ENCODE measurements around the gene RIMBP2. TPM values are rescaled to one million over a fixed set of nuclear protein-coding genes. Genes with fewer than 3 reads are reported as not detected.

The RIMBP2 gene
- total RNA-seq, 1 experiment from 2014 or later: not detected

DNA sequence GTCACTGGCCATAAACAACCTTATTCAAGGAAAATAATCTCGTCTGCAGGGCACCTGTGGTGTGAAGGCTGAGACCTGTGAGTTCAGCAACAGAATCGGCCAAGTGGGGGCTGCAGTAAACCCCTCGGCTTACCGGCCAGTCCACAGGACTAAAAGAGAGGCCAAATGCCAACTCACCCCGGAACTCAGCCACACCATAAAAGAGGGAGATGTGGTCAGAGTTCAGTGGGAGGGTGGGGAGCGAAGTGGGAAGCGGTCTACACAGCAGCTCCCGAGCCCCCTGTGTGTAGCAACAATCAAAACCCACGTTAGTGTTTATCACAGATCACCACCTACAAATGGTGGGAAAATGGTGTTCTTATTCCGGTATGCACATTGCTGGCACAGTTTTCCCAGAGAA lies 225.4 kb downstream of the RIMBP2 start:
- DNase-seq (ENCODE audit: unreplicated experiment): no peak
- BruUV-seq (replicated peaks): no TSS peak
- no peaks in the 10 kb centered on the region for H3K36me3 Mint-ChIP-seq (ENCODE audit: insufficient read depth, unreplicated experiment)
- ChIA-PET POLR2A (no interaction called here), CTCF (interaction anchor here (0.6 kb wide), 1 partner anchor 10 kb away, joined by 7 read pairs; no protein-coding TSS in a partner anchor)
- TF ChIP-seq, protein P1, sequence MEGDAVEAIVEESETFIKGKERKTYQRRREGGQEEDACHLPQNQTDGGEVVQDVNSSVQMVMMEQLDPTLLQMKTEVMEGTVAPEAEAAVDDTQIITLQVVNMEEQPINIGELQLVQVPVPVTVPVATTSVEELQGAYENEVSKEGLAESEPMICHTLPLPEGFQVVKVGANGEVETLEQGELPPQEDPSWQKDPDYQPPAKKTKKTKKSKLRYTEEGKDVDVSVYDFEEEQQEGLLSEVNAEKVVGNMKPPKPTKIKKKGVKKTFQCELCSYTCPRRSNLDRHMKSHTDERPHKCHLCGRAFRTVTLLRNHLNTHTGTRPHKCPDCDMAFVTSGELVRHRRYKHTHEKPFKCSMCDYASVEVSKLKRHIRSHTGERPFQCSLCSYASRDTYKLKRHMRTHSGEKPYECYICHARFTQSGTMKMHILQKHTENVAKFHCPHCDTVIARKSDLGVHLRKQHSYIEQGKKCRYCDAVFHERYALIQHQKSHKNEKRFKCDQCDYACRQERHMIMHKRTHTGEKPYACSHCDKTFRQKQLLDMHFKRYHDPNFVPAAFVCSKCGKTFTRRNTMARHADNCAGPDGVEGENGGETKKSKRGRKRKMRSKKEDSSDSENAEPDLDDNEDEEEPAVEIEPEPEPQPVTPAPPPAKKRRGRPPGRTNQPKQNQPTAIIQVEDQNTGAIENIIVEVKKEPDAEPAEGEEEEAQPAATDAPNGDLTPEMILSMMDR (IDR thresholded peaks at IDR 0.05; ENCODE audit: unreplicated experiment): no peak
- peaks cover 8% of the 10 kb centered on the region for H3K9me3 Mint-ChIP-seq (ENCODE audit: unreplicated experiment)
- intact Hi-C loops (cut with micrococcal nuclease): no loop called here
- H3K27me3 Mint-ChIP-seq (ENCODE audit: insufficient read depth, unreplicated experiment): peaks cover 53% of the 10 kb centered on the region
- no peaks in the 10 kb centered on the region for H3K4me1 Mint-ChIP-seq (ENCODE audit: insufficient read depth, unreplicated experiment)
- H3K27ac Mint-ChIP-seq (ENCODE audit: low read depth, unreplicated experiment): no peak overlapping the region
- no peak overlapping the region for H3K4me3 Mint-ChIP-seq (ENCODE audit: unreplicated experiment)

DNA sequence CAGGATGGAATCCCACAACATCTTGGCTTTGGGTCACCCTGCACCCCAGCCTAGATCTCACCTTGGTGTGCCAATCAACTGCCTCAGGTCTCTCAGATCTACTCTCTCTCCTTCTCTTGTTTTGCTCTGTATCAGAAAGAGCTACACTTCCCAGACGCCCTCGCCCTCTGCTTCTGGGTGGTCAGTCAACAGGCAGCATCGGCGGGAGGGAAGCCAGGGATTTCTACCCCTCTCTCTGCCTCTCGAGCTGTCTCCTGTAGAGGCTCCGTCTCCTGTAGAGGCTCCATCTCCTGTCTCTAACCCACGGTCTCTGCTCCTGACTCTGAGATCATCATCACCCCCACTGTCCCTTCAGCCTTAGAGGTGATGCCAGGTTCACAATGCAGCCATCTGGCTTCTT lies 226.8 kb downstream of the RIMBP2 start:
- Mint-ChIP-seq H3K27ac (ENCODE audit: low read depth, unreplicated experiment) (no peak overlapping the region), H3K36me3 (ENCODE audit: insufficient read depth, unreplicated experiment) (no peaks in the 10 kb centered on the region), H3K4me1 (ENCODE audit: insufficient read depth, unreplicated experiment) (no peaks in the 10 kb centered on the region), H3K27me3 (ENCODE audit: insufficient read depth, unreplicated experiment) (peaks cover 53% of the 10 kb centered on the region), H3K9me3 (ENCODE audit: unreplicated experiment) (peaks cover 8% of the 10 kb centered on the region), H3K4me3 (ENCODE audit: unreplicated experiment) (no peak overlapping the region)
- intact Hi-C loops (cut with micrococcal nuclease): no loop called here
- CTCF ChIA-PET: interaction anchor here (0.7 kb wide), 1 partner anchor 940 kb away, joined by 3 read pairs; no protein-coding TSS in a partner anchor
- no TSS peak for BruUV-seq (replicated peaks)
- TF ChIP-seq, protein P1 (IDR thresholded peaks at IDR 0.05; ENCODE audit: unreplicated experiment): no peak
- DNase-seq (ENCODE audit: unreplicated experiment): no peak
- POLR2A ChIA-PET: no interaction called here

DNA sequence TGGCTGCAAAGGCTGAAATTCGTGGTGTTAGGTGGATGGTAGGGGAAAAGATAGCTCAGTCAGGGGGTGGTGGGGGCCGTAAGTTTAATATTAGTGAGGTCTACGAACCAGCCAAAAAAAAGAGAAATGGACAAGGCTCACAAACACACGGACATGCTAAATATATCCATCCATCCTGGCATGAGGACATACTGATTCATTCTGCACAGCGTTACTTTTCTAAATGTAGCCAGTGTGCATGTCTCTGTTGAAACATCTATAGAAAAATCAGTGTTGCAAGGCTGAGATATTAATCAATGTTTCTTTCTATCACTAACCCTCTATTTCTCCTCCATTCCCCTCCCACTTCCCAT lies 227.8 kb downstream of the RIMBP2 start:
- DNase-seq (ENCODE audit: unreplicated experiment): no peak
- BruUV-seq (replicated peaks): no TSS peak
- POLR2A ChIA-PET: no interaction called here
- H3K4me1 Mint-ChIP-seq (ENCODE audit: insufficient read depth, unreplicated experiment): no peaks in the 10 kb centered on the region
- peaks cover 8% of the 10 kb centered on the region for H3K9me3 Mint-ChIP-seq (ENCODE audit: unreplicated experiment)
- H3K4me3 Mint-ChIP-seq (ENCODE audit: unreplicated experiment): no peak overlapping the region
- H3K27me3 Mint-ChIP-seq (ENCODE audit: insufficient read depth, unreplicated experiment): peaks cover 53% of the 10 kb centered on the region
- no peaks in the 10 kb centered on the region for H3K36me3 Mint-ChIP-seq (ENCODE audit: insufficient read depth, unreplicated experiment)
- intact Hi-C loops (cut with micrococcal nuclease): no loop called here
- H3K27ac Mint-ChIP-seq (ENCODE audit: low read depth, unreplicated experiment): no peak overlapping the region
- TF ChIP-seq, protein P1 (IDR thresholded peaks at IDR 0.05; ENCODE audit: unreplicated experiment): no peak
- CTCF ChIA-PET: no interaction called here

DNA sequence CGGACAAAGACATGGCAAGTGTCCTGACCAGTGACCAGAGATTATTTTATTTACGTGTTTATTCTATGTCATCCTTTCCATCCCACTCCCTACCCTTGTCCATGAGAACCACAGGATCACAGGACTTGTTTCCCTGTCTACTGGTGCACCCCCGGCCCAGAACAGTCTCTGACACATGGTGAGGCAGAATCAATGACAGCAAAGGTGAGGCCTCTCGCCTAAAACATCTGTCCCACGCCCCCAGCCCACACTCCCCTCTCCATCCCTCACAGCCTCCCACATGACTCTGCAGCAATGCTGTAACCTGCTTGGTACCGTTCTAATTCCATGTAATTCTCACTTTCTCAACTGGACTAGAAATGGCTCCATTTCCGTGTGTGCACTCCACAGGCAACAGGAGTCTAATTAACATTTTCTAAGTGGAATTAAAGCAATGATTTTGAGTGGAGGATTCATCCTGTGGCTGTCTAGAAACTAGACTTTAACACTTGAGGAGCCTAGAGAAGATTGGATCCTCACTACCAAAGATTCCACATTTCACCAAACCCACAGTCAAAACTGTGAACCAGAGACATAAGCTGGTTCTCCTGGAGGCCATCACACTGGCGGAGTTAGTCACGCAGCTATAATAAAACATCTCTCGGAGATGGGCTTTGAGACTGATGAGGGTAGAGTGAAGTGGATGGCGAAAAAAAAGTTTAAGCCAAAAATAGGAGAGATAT lies 228.3 kb downstream of the RIMBP2 start:
- BruUV-seq (replicated peaks): no TSS peak
- TF ChIP-seq, protein P1 (IDR thresholded peaks at IDR 0.05; ENCODE audit: unreplicated experiment): no peak
- Mint-ChIP-seq H3K4me3 (ENCODE audit: unreplicated experiment) (no peak overlapping the region), H3K27me3 (ENCODE audit: insufficient read depth, unreplicated experiment) (peaks cover 52% of the 10 kb centered on the region), H3K9me3 (ENCODE audit: unreplicated experiment) (peaks cover 8% of the 10 kb centered on the region), H3K27ac (ENCODE audit: low read depth, unreplicated experiment) (no peak overlapping the region), H3K4me1 (ENCODE audit: insufficient read depth, unreplicated experiment) (no peaks in the 10 kb centered on the region), H3K36me3 (ENCODE audit: insufficient read depth, unreplicated experiment) (no peaks in the 10 kb centered on the region)
- intact Hi-C loops (cut with micrococcal nuclease): no loop called here
- ChIA-PET POLR2A (no interaction called here), CTCF (no interaction called here)
- no peak for DNase-seq (ENCODE audit: unreplicated experiment)

Measured in MCF 10A (cell line).